HCT116 (cell line): ENCODE results near the gene ZNF618. TPM values are rescaled to one million over a fixed set of nuclear protein-coding genes. Genes with fewer than 3 reads are reported as not detected.

ENCODE experiments used
- ATAC-seq: fragments of 200-7000 bp; cut with Tn5 transposase; 2 replicates; pipeline ENCODE4 v1.9.1; 2020; ENCODE audit warnings: mild to moderate bottlenecking, moderate library complexity
- BruUV-seq: library from RNA; stranded (reverse); fragments of 400-500 nt; replicated peaks from 2 replicates; lab custom pipeline; 2021; lab: Mats Ljungman, UMichigan
- CTCF ChIA-PET: fragments of 300-600 bp; sonication (Branson Sonifier 250); formaldehyde crosslinking; loops from one replicate; lab custom pipeline; 2021; ENCODE audit warnings: antibody characterized with exemption; lab: Charles Lee
- POLR2A ChIA-PET: fragments of 300-600, 350-600 bp; sonication (Branson Sonifier 250); formaldehyde crosslinking; loops from one replicate; lab custom pipeline; 2021; ENCODE audit warnings: antibody characterized with exemption; lab: Charles Lee
- RAD21 ChIA-PET, 2 experiments: fragments of 300-600 bp; sonication (Branson Sonifier 250); formaldehyde crosslinking; loops; one replicate each; lab custom pipeline; 2023; ENCODE audit warnings: low total read pairs in 2 of 2; ENCODE audit not compliant: uncharacterized antibody in 2 of 2, unreplicated experiment in 2 of 2, low non-redundant PET in 1 of 2; lab: Charles Lee
- DNase-seq: peaks from one replicate; pipeline ENCODE4 v3.0.0-alpha.2; 2010; ENCODE audit warnings: low read depth, low spot score
- H2AFZ ChIP-seq: fragments of 200-600 bp; shearing (Covaris generic), sonication (generic); 2 replicates; pipeline ENCODE4 v1.6.1; 2017; ENCODE audit warnings: low read depth, mixed run types, mixed read lengths, antibody characterized with exemption, low read length; ENCODE audit not compliant: poor library complexity, severe bottlenecking
- H3K27ac ChIP-seq: 2 replicates; pipeline ENCODE4 v1.5.1; 2012; ENCODE audit warnings: low read depth, low read length
- H3K27me3 ChIP-seq: fragments of 200-600 bp; sonication (generic); 2 replicates; pipeline ENCODE4 v1.6.1; 2016; ENCODE audit warnings: mixed run types, low read length, mixed read lengths; ENCODE audit not compliant: insufficient read depth
- H3K36me3 ChIP-seq, 2 experiments: fragments of 200-500 bp in 1 of 2; fragments of 200-600 bp in 1 of 2; sonication (Bioruptor generic) in 1 of 2; sonication (generic) in 1 of 2; 2 replicates each; pipeline versions ENCODE4 v1.5.1 to v1.6.1; 2014 to 2016; ENCODE audit warnings: low read length in 2 of 2, inconsistent platforms in 1 of 2, mixed read lengths in 1 of 2, mixed run types in 1 of 2; ENCODE audit not compliant: insufficient read depth in 2 of 2, control insufficient read depth in 1 of 2
- H3K4me1 ChIP-seq, 2 experiments: fragments of 200-600 bp in 1 of 2; sonication (generic) in 1 of 2; 2 replicates each; pipeline versions ENCODE4 v1.5.1 to v1.6.1; 2012 to 2017; ENCODE audit warnings: low read length in 2 of 2, inconsistent platforms in 1 of 2, mild to moderate bottlenecking in 1 of 2, mixed read lengths in 1 of 2, mixed run types in 1 of 2, moderate library complexity in 1 of 2; ENCODE audit not compliant: insufficient read depth in 2 of 2, control insufficient read depth in 1 of 2
- H3K4me2 ChIP-seq: fragments of 200-600 bp; sonication (generic); 2 replicates; pipeline ENCODE4 v1.6.1; 2017; ENCODE audit warnings: mixed run types, low read length, mixed read lengths
- H3K4me3 ChIP-seq, 2 experiments: fragments of 200-600 bp in 1 of 2; sonication (generic) in 1 of 2; replicated peaks in 1 of 2; 2 replicates each; pipeline ENCODE4 v1.5.1; 2011 to 2016; ENCODE audit warnings: low read length in 2 of 2, control low read depth in 1 of 2, low read depth in 1 of 2, mild to moderate bottlenecking in 1 of 2, mixed read lengths in 1 of 2, mixed run types in 1 of 2
- H3K79me2 ChIP-seq: fragments of 200-600 bp; sonication (generic); 2 replicates; pipeline ENCODE4 v1.6.1; 2017; ENCODE audit warnings: mild to moderate bottlenecking, mixed run types, low read length, moderate library complexity, mixed read lengths; ENCODE audit not compliant: insufficient read depth
- H3K9ac ChIP-seq: fragments of 200-600 bp; sonication (generic); 2 replicates; pipeline ENCODE4 v1.6.1; 2016; ENCODE audit warnings: low read length, mixed read lengths
- H3K9me2 ChIP-seq: fragments of 200-600 bp; sonication (generic), shearing (Covaris generic); 2 replicates; pipeline ENCODE4 v1.6.1; 2017; ENCODE audit warnings: mixed run types, mild to moderate bottlenecking, moderate library complexity; ENCODE audit not compliant: insufficient read depth
- H3K9me3 ChIP-seq, 2 experiments: fragments of 200-500 bp in 1 of 2; fragments of 200-600 bp in 1 of 2; sonication (Bioruptor generic) in 1 of 2; sonication (generic) in 1 of 2; 2 replicates each; pipeline ENCODE4 v1.6.1; 2014 to 2017; ENCODE audit warnings: low read length in 2 of 2, mixed read lengths in 2 of 2, inconsistent platforms in 1 of 2, low read depth in 1 of 2, mild to moderate bottlenecking in 1 of 2, mixed run types in 1 of 2, moderate library complexity in 1 of 2; ENCODE audit not compliant: control insufficient read depth in 1 of 2, insufficient read depth in 1 of 2
- H4K20me1 ChIP-seq: fragments of 200-600 bp; sonication (generic), shearing (Covaris generic); 2 replicates; pipeline ENCODE4 v1.6.1; 2017; ENCODE audit warnings: mixed run types, mild to moderate bottlenecking, moderate library complexity; ENCODE audit not compliant: insufficient read depth
- CBX3 ChIP-seq: IDR thresholded peaks from 2 replicates; pipeline ENCODE4 v1.6.1; 2012; ENCODE audit warnings: low read depth
- CEBPB ChIP-seq: IDR thresholded peaks from 2 replicates; pipeline ENCODE4 v1.6.1; 2012; ENCODE audit warnings: low read depth
- CTCF ChIP-seq, 3 experiments: fragments of 200-600 bp in 1 of 3; sonication (generic) in 1 of 3; IDR thresholded peaks in 2 of 3; conservative IDR thresholded peaks in 1 of 3; 2 replicates each; pipeline ENCODE4 v1.5.1; 2012 to 2017; ENCODE audit warnings: low read depth in 2 of 3, low read length in 2 of 3, antibody characterized with exemption in 1 of 3, borderline replicate concordance in 1 of 3, control low read depth in 1 of 3, mild to moderate bottlenecking in 1 of 3, mixed read lengths in 1 of 3, mixed run types in 1 of 3, moderate library complexity in 1 of 3; ENCODE audit not compliant: insufficient read depth in 1 of 3
- EGR1 ChIP-seq: IDR thresholded peaks from 2 replicates; pipeline ENCODE4 v1.6.1; 2012; ENCODE audit warnings: low read depth
- ELF1 ChIP-seq: IDR thresholded peaks from 2 replicates; pipeline ENCODE4 v1.6.1; 2012; ENCODE audit warnings: low read depth, borderline replicate concordance
- MAX ChIP-seq: IDR thresholded peaks from 2 replicates; pipeline ENCODE4 v1.6.1; 2012
- POLR2AphosphoS5 ChIP-seq: IDR thresholded peaks from 2 replicates; pipeline ENCODE4 v1.6.1; 2011; ENCODE audit warnings: mild to moderate bottlenecking, low read depth, low read length, moderate library complexity
- REST ChIP-seq: IDR thresholded peaks from 2 replicates; pipeline ENCODE4 v1.6.1; 2012; ENCODE audit warnings: low read depth
- SP1 ChIP-seq: IDR thresholded peaks from 2 replicates; pipeline ENCODE4 v1.6.1; 2012; ENCODE audit warnings: low read depth
- SRF ChIP-seq: IDR thresholded peaks from 2 replicates; pipeline ENCODE4 v1.6.1; 2012; ENCODE audit warnings: low read depth
- YY1 ChIP-seq: IDR thresholded peaks from 2 replicates; pipeline ENCODE4 v1.6.1; 2011; ENCODE audit warnings: low read length, low read depth, moderate library complexity, mild to moderate bottlenecking; ENCODE audit not compliant: insufficient replicate concordance; ENCODE audit errors: extremely low read depth
- ZBTB33 ChIP-seq: IDR thresholded peaks from 2 replicates; pipeline ENCODE4 v1.6.1; 2011; ENCODE audit warnings: mild to moderate bottlenecking, low read length, moderate library complexity; ENCODE audit not compliant: insufficient replicate concordance; ENCODE audit errors: extremely low read depth
- intact Hi-C: fragments of 100-400 bp; cut with micrococcal nuclease; formaldehyde crosslinking; loops from 2 replicates; pipeline ENCODE4 v1.10.0; 2022
- total RNA-seq: library from RNA; stranded (reverse); gene quantifications from one replicate; pipeline ENCODE4 v1.2.1, GENCODE V29; 2021; ENCODE audit not compliant: unreplicated experiment

Gene ZNF618
- total RNA-seq, 1 experiment from 2014 or later, result 13.5 TPM

GRCh38 chr9:113966394-113966793 is 90.3 kb downstream of the ZNF618 start:
- intact Hi-C loops, result no loop called here
- no peak overlapping the region for H3K4me2 ChIP-seq
- H3K27me3 ChIP-seq, result no peaks in the 10 kb centered on the region
- ChIA-PET RAD21 (no interaction called here), CTCF (no interaction called here), POLR2A (no interaction called here)
- no peak overlapping the region for H3K27ac ChIP-seq
- DNase-seq, result no peak
- H3K36me3 ChIP-seq, result no peaks in the 10 kb centered on the region
- no peaks in the 10 kb centered on the region for H3K9me2 ChIP-seq
- H4K20me1 ChIP-seq, result no peaks in the 10 kb centered on the region
- peaks cover 0 to 4% of the 10 kb centered on the region in 2 experiments; a peak in 2 of 4 replicates for H3K9me3 ChIP-seq
- H3K4me3 ChIP-seq, result no peak overlapping the region
- BruUV-seq, result no TSS peak
- H2AFZ ChIP-seq, result no peak overlapping the region
- ATAC-seq, result no peak
- no peaks in the 10 kb centered on the region for H3K4me1 ChIP-seq
- no peak overlapping the region for H3K9ac ChIP-seq
- no peaks in the 10 kb centered on the region for H3K79me2 ChIP-seq
- no peak for TF ChIP-seq MAX

- ATAC-seq, result no peak
- no peak overlapping the region for H3K9ac ChIP-seq
- TF ChIP-seq ELF1 (no peak), SP1 (no peak), CBX3 (no peak), ZBTB33 (no peak), CEBPB (no peak), EGR1 (no peak), YY1 (no peak), REST (no peak), POLR2AphosphoS5 (no peak), CTCF (IDR thresholded peaks at IDR 0.05 in 2 of 3, conservative IDR thresholded peaks at IDR 0.05 in 1 of 3; ENCODE audit: borderline replicate concordance in 1 of 3, insufficient read depth in 1 of 3, low read depth in 2 of 3, low read length in 2 of 3) (no peak), SRF (no peak)
- TF ChIP-seq, all 23 proteins: peak for 0
- H4K20me1 ChIP-seq, result no peaks in the 10 kb centered on the region
- ChIA-PET RAD21 (no interaction called here), POLR2A (no interaction called here), CTCF (no interaction called here)
- H3K36me3 ChIP-seq, result no peaks in the 10 kb centered on the region
- no peak for DNase-seq
- H3K79me2 ChIP-seq, result no peaks in the 10 kb centered on the region
- no peak overlapping the region for H3K27ac ChIP-seq
- no peak overlapping the region for H3K4me3 ChIP-seq
- peaks cover 0 to 4% of the 10 kb centered on the region in 2 experiments; a peak in 2 of 4 replicates for H3K9me3 ChIP-seq
- H3K27me3 ChIP-seq, result no peaks in the 10 kb centered on the region
- no TSS peak for BruUV-seq
- H2AFZ ChIP-seq, result no peak overlapping the region
- intact Hi-C loops, result no loop called here
- no peak overlapping the region for H3K4me2 ChIP-seq
- no peaks in the 10 kb centered on the region for H3K9me2 ChIP-seq
- no peaks in the 10 kb centered on the region for H3K4me1 ChIP-seq
Measured at GRCh38 chr9:113967380-113967779, 91.3 kb downstream of the ZNF618 start.
